H1 (cell line): ENCODE data around the gene SNAPC1.

Experiments
- CTCF ChIP-seq, 3 experiments: IDR thresholded peaks; 1 replicate in 2 of 3; 2 replicates in 1 of 3; pipeline versions ENCODE4 v1.5.1 to v1.6.1; 2011; ENCODE audit warnings: low read length in 3 of 3, mild to moderate bottlenecking in 3 of 3, inconsistent platforms in 2 of 3, low read depth in 1 of 3, moderate library complexity in 1 of 3; ENCODE audit not compliant: insufficient read depth in 1 of 3; ENCODE audit errors: control extremely low read depth in 1 of 3
- GABPA ChIP-seq: IDR thresholded peaks from 2 replicates; pipeline ENCODE4 v1.6.1; 2011; ENCODE audit warnings: mild to moderate bottlenecking, low read length, moderate library complexity, borderline replicate concordance; ENCODE audit not compliant: insufficient read depth

GRCh38 chr14:61749867-61750266 is 12.4 kb upstream of the SNAPC1 start:
- no peak for TF ChIP-seq GABPA
- TF ChIP-seq CTCF (IDR thresholded peaks at IDR 0.05; ENCODE audit: control extremely low read depth in 1 of 3, insufficient read depth in 1 of 3, low read depth in 1 of 3, low read length in 3 of 3), result no peak
